ENCODE results near the gene CMSS1. TPM values are rescaled to one million over a fixed set of nuclear protein-coding genes. Genes with fewer than 3 reads are reported as not detected.

Gene CMSS1
- total RNA-seq, 1 experiment from 2014 or later: 64.1 TPM

DNA sequence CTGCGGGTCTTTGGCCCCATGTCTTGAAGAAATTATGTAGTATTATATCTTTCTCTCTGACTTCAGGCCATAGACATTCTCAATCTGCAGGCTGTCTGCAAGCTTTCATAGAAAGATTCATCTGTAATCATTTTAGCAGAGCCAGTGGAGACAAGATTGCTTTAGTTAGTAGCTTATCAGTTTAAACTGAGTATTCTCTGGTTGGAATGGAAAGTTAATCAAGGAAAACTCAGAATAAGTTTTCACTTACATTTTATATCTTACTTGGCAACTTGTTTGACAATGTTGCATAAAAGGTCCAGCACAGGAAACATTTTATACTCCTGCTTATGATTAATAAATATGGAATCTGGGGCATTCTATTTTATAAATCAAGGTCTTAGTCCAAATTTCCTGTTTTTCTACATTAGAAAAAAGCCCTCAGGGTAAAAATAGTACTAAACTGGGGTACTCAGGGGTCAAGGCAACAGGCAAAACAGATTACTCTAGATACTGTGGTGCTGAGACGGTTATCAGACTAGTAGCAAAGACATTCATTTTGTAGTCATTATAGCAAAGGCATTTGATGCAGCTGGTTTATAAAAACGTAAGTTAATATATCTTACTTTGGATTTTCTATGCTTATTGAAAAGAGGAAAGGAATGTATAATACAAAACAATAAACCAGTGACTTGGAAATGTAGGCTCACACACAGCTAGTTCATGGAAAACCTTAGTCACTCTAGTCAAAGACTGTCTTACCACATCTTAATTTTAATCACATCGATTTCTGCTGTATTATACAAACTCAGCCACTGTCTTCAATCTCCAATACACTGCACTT is 341.9 kb downstream of the CMSS1 start:
- Histone ChIP-seq H3K79me2 (ENCODE audit: insufficient read depth, low read length) (no peaks in the 10 kb centered on the region), H3K36me3 (ENCODE audit: control insufficient read depth in 1 of 2, insufficient read depth in 2 of 2, low read length in 2 of 2) (0 out of 4 replicates have a peak, but pooled peaks cover 0 to 6% of the 10 kb centered on the region in 2 experiments), H3K27me3 (ENCODE audit: insufficient read depth, low read length) (no peaks in the 10 kb centered on the region), H3K4me3 (replicated peaks in 1 of 2; ENCODE audit: low read depth in 1 of 2, low read length in 2 of 2) (no peak overlapping the region), H3K4me1 (ENCODE audit: control insufficient read depth in 1 of 2, insufficient read depth in 2 of 2, low read length in 2 of 2) (no peaks in the 10 kb centered on the region), H2AFZ (ENCODE audit: low read depth, low read length, poor library complexity, severe bottlenecking) (no peak overlapping the region), H4K20me1 (ENCODE audit: insufficient read depth) (no peaks in the 10 kb centered on the region), H3K9me3 (ENCODE audit: control insufficient read depth in 1 of 2, insufficient read depth in 1 of 2, low read depth in 1 of 2, low read length in 2 of 2) (peaks cover 0 to 5% of the 10 kb centered on the region in 2 experiments; a peak in 1 of 4 replicates), H3K4me2 (ENCODE audit: low read length) (no peak overlapping the region), H3K27ac (ENCODE audit: low read depth, low read length) (no peak overlapping the region), H3K9ac (ENCODE audit: low read length) (no peak overlapping the region), H3K9me2 (ENCODE audit: insufficient read depth) (no peaks in the 10 kb centered on the region)
- ChIA-PET RAD21 (ENCODE audit: low non-redundant PET in 1 of 2, low total read pairs in 2 of 2, uncharacterized antibody in 2 of 2, unreplicated experiment in 2 of 2) (no interaction called here), POLR2A (no interaction called here), CTCF (no interaction called here)
- intact Hi-C loops (cut with micrococcal nuclease): no loop called here
- BruUV-seq (replicated peaks): no TSS peak
- ATAC-seq (no peak), DNase-seq (ENCODE audit: low read depth, low spot score) (no peak)
- no peak for TF ChIP-seq SIN3A (IDR thresholded peaks at IDR 0.05; ENCODE audit: low read depth)
- no peak for TF ChIP-seq ZNF274 (IDR thresholded peaks at IDR 0.05; ENCODE audit: low read depth, low read length)
- TF ChIP-seq EZH2 (IDR thresholded peaks at IDR 0.05): no peak
- TF ChIP-seq POLR2A (IDR thresholded peaks at IDR 0.05; ENCODE audit: borderline replicate concordance, extremely low read depth, insufficient read depth, insufficient read length): no peak
- no peak for TF ChIP-seq ZFX (IDR thresholded peaks at IDR 0.05)
- TF ChIP-seq SRF (IDR thresholded peaks at IDR 0.05; ENCODE audit: low read depth): no peak
- no peak for TF ChIP-seq FOSL1 (IDR thresholded peaks at IDR 0.05; ENCODE audit: low read depth)
- TF ChIP-seq POLR2AphosphoS5 (IDR thresholded peaks at IDR 0.05; ENCODE audit: low read depth, low read length): no peak

DNA sequence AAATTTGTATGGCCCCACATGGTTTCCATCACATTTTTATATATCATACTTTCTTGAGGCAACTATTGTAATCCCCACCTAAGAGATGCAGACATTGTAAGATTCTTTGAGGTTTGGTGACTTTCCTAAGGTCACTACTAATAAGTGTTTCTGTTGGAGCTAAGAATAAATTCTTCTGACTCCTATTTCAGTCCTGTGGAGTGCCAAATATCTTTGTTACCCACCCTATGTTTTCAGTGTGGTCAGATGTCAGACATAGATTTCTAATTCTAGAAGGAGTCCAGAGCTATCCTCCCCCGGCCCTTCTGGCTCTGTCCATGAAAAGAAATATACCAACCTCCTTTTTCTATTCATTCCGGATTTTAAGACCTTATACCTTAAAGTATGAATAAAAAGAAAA is 342.9 kb downstream of the CMSS1 start:
- H3K4me2 ChIP-seq (ENCODE audit: low read length): no peak overlapping the region

More for the DNA sequence above, 342.9 kb downstream of the CMSS1 start:
- ChIA-PET CTCF (no interaction called here), POLR2A (no interaction called here), RAD21 (ENCODE audit: low non-redundant PET in 1 of 2, low total read pairs in 2 of 2, uncharacterized antibody in 2 of 2, unreplicated experiment in 2 of 2) (no interaction called here)
- H4K20me1 ChIP-seq (ENCODE audit: insufficient read depth): no peaks in the 10 kb centered on the region
- 0 out of 4 replicates have a peak, but pooled peaks cover 0 to under 1% of the 10 kb centered on the region in 2 experiments for H3K36me3 ChIP-seq (ENCODE audit: control insufficient read depth in 1 of 2, insufficient read depth in 2 of 2, low read length in 2 of 2)
- intact Hi-C loops (cut with micrococcal nuclease): no loop called here
- no peak for ATAC-seq
- DNase-seq (ENCODE audit: low read depth, low spot score): no peak
- no peaks in the 10 kb centered on the region for H3K9me2 ChIP-seq (ENCODE audit: insufficient read depth)
- no peaks in the 10 kb centered on the region for H3K27me3 ChIP-seq (ENCODE audit: insufficient read depth, low read length)
- H3K4me1 ChIP-seq (ENCODE audit: control insufficient read depth in 1 of 2, insufficient read depth in 2 of 2, low read length in 2 of 2): no peaks in the 10 kb centered on the region
- no peaks in the 10 kb centered on the region for H3K79me2 ChIP-seq (ENCODE audit: insufficient read depth, low read length)
- peaks cover 0 to 5% of the 10 kb centered on the region in 2 experiments; a peak in 1 of 4 replicates for H3K9me3 ChIP-seq (ENCODE audit: control insufficient read depth in 1 of 2, insufficient read depth in 1 of 2, low read depth in 1 of 2, low read length in 2 of 2)
- H2AFZ ChIP-seq (ENCODE audit: low read depth, low read length, poor library complexity, severe bottlenecking): no peak overlapping the region
- BruUV-seq (replicated peaks): no TSS peak
- H3K27ac ChIP-seq (ENCODE audit: low read depth, low read length): no peak overlapping the region
- H3K4me3 ChIP-seq (replicated peaks in 1 of 2; ENCODE audit: low read depth in 1 of 2, low read length in 2 of 2): no peak overlapping the region
- no peak overlapping the region for H3K9ac ChIP-seq (ENCODE audit: low read length)
- TF ChIP-seq, protein P1, sequence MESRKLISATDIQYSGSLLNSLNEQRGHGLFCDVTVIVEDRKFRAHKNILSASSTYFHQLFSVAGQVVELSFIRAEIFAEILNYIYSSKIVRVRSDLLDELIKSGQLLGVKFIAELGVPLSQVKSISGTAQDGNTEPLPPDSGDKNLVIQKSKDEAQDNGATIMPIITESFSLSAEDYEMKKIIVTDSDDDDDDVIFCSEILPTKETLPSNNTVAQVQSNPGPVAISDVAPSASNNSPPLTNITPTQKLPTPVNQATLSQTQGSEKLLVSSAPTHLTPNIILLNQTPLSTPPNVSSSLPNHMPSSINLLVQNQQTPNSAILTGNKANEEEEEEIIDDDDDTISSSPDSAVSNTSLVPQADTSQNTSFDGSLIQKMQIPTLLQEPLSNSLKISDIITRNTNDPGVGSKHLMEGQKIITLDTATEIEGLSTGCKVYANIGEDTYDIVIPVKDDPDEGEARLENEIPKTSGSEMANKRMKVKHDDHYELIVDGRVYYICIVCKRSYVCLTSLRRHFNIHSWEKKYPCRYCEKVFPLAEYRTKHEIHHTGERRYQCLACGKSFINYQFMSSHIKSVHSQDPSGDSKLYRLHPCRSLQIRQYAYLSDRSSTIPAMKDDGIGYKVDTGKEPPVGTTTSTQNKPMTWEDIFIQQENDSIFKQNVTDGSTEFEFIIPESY (IDR thresholded peaks at IDR 0.05; ENCODE audit: extremely low read depth, insufficient replicate concordance, low read length): no peak
- TF ChIP-seq CEBPB (IDR thresholded peaks at IDR 0.05; ENCODE audit: low read depth) (no peak), FOSL1 (IDR thresholded peaks at IDR 0.05; ENCODE audit: low read depth) (no peak), ZFX (IDR thresholded peaks at IDR 0.05) (no peak), CBX3 (IDR thresholded peaks at IDR 0.05; ENCODE audit: low read depth) (no peak), POLR2AphosphoS5 (IDR thresholded peaks at IDR 0.05; ENCODE audit: low read depth, low read length) (no peak), EGR1 (IDR thresholded peaks at IDR 0.05; ENCODE audit: low read depth) (no peak)
